ENCODE data around the gene GLOD4.
A peak's percentile ranks its signal among the peaks of the same experiment; 100 is the strongest.
"Not testable (repeated sequence)": the region's sequence is repeated elsewhere in the genome, so short reads cannot be mapped to it uniquely, and the experiment has no call there.

GLOD4 gene, protein sequence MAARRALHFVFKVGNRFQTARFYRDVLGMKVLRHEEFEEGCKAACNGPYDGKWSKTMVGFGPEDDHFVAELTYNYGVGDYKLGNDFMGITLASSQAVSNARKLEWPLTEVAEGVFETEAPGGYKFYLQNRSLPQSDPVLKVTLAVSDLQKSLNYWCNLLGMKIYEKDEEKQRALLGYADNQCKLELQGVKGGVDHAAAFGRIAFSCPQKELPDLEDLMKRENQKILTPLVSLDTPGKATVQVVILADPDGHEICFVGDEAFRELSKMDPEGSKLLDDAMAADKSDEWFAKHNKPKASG

DNA sequence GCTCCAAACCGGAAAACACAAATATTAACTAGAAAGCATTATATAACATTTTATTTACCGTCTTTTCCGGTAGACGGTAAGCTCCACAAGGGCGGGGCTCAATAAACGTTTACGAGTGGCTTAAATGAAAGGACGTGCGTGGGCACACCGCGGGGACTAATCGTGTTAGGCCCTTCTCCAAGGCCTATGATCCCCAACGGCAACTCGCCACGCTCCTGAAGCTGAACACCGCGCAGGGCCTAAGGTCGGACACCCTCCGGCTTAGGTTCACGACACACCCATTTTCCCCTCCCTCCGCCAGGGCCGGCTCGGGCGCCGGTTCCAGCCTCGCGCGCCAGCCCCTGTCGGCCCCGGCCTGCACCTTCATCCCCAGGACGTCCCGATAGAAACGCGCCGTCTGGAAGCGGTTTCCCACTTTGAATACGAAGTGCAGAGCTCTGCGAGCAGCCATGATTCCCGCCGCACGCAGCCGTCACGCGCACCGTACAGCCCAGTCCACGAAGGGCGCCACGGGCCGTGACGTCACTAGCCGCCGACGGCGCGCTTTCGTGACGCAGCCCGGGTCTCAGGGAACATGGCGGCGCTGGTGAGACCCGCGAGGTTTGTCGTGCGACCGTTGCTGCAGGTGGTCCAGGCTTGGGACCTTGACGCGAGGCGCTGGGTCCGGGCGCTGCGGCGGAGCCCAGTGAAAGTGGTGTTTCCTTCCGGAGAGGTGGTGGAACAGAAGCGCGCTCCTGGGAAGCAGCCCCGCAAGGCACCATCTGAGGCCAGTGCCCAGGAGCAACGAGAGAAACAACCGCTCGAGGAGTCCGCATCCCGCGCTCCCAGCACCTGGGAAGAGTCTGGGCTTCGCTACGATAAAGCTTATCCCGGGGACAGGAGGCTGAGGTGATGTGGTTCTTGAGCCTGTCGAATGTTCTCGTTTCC, at the start of gene GLOD4, which contains the start of gene MRM3:
Gene GLOD4, minus strand, starts transcription at position 476 of the 927 bp plus-strand sequence. Its CDS starts 25 bp downstream, at position 451.
Gene MRM3, plus strand, starts transcription at position 549 of the 927 bp plus-strand sequence. Its CDS starts 26 bp downstream, at position 575.
- DNase-seq = peak; percentile 89 to 95

DNA sequence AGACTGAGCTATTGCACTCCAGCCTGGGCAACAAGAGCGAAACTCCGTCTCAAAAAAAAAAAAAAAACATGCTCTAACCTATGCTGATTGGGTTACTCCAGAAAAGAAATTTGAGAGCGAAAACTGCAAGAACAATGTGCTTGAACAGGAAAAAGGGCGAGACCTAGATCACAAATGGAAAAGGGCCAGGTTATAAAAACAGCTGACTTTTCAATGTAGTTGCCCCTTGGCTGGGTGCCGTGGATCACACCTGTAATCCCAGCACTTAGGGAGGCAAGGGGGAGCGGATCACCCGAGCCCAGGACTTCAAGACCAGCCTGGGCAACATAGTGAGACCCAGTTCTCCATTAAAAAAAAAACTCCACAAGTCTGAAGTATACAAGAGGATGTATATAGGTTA, 48.9 kb upstream of the GLOD4 start:
- no peak for DNase-seq

DNA sequence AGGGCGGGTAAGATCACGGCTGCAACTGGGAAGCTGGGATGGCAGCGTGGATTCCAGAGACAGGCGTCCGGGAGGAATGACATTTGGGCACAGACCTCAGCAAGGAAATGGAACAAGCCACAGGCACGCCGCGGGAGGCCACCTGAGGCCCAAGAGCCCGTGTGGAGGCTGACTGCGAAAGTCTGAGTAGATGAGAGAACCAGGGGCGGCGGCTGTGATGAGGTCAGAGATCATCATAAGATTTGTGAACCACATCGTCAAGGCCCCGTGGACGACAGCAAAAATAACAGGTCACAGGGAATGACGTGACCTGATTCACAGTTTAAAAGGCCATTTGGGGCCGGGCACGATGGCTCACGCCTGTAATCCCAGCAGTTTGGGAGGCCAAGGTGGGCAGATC, 48.3 kb upstream of the GLOD4 start:
- DNase-seq = no peak

DNA sequence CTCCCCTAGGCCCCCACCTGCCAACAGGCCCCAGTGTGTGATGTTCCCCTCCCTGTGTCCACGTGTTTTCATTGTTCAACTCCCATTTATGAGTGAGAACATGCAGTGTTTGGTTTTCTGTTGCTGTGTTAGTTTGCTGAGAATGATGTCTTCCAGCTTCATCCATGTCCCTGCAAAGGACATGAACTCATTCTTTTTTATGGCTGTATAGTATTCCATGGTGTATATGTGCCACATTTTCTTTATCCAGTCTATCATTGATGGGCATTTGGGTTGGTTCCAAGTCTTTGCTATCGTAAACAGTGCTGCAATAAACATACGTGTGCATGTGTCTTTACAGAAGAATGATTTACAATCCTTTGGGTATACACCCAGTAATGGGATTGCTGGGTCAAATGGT, 47.5 kb upstream of the GLOD4 start:
- not testable (repeated sequence) for DNase-seq

DNA sequence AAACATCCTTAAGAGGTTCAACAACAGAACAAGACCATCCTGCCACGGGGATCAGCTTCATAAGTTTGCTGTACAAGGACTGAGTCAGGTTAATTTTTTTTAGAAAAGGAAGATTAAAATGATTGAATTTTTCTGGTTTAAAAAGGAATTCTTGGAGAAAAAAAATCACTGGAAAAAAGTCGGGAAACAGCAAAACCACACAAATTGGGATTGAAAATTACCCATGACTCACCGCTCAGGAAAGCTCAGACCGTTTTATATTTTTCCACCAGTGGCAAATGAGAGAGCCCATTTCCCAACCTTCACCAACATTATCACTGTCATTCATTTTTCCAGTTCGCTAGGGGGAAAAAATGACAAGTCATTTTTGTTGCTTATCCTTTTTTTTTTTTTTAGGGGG, 46.7 kb upstream of the GLOD4 start:
- DNase-seq = no peak

DNA sequence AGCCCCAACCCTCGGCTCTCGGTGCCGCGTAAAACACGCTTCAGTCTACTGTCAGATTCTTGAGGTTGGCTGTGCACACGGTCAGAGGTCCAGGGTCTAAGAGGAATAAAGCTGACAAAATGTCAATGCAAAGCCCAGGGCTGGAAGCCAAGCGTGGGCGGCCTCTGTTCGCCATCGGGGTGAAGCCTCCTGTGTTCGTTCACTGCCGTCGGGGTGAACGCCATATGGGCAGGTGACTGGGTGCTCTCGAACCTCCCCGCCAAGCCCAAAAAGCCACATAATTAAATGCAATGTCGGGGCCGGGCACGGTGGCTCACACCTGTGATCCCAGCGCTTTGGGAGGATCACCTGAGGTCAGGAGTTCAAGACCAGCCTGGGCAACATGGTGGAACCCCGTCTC, 44.7 kb upstream of the GLOD4 start:
- no peak for DNase-seq

DNA sequence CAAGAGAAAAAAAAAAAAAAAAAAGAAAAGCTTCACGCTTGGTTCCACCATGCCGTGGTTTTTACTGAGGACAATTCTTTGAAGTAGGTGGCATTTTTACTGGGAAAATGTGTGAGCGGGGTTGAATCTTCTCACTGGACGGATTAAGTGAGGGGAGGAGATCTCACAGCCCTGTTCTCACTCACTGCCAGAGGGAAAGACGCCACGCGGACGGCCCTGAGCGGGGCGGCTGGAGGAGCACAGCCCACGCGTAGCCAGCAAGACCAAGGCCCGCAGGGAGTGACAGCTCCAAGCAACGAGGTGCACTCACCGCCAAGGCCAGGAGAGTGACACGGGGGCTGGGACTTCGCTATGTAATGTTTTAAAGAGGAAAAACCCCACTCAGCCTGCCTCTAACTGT, 43.1 kb upstream of the GLOD4 start:
- no peak for DNase-seq

DNA sequence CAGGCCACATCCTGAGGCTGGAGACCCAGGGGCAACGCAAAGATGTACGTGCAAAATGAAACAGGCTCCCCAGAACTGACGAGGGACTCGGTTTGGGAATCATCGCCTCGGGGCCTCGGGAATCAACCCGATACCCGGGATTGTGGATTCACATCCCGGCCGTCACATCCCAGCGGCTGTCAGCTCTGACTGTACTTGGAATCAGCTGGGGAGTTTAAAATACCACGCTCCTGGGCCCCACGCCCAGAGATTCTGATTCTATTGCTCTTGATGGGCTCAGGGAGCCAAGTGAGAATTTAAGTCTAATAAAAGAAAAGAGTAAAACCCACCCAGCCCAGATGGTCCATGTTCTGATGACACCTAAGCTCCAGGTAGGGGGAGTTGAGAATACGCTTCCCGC, 42.3 kb upstream of the GLOD4 start:
- no peak for DNase-seq

DNA sequence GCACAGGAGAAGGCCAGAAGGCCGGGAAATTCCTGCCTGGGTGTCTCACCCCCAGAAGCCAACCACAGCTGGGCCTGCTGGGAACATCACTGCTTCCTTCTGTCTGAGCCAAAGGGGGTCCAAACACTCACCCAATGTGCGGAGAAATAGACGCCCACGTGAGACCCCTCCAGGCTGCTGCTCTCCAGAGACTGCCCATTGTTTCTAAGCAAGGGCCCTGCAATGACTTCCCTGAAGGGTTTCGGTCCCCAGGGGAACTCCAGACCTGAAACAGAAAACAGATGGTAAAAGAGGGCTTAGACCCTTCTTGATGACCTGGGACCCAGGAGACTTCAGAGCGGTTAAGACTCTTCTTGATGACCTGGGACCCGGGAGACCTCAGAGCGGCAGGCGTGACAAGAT, 41.4 kb upstream of the GLOD4 start:
- DNase-seq = no peak

DNA sequence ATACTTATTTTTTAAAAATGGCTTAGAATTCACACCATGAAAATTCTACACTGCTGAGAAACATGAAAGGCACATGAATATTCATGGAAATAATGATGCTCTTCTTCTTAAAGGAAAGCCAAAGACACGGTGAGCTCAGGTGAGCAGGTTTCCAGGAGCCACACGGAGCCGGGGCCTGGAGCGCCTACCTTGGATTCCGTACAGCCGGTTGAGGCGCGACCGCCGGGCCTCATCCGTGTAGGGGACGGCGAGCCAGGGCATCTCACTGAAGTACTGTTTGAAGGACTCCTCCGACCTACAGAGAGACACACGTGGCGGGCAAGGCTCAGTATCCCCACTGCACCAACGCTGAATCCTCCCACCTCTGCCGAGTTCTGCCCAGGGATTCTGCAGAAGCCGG, 37.2 kb upstream of the GLOD4 start:
- no peak for DNase-seq

DNA sequence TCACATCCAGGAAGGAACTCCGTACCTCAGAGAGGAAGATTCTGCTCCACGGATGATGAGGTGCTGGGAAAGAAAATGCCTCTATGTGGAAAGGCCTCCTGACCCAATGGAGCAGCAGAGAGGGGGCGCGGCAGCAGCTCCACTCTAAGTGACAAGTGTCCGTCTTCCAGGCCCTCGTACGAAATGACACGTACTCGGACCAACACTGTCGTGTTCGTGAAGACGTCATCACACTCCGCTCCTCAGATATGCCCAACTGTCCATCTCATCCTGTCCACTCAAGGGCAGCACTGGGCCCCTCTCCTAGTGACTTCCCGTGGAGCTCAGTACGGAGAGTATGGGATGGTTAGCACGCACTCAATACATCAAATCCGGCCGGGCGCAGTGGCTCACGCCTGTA, 32.3 kb upstream of the GLOD4 start:
- DNase-seq = no peak

DNA sequence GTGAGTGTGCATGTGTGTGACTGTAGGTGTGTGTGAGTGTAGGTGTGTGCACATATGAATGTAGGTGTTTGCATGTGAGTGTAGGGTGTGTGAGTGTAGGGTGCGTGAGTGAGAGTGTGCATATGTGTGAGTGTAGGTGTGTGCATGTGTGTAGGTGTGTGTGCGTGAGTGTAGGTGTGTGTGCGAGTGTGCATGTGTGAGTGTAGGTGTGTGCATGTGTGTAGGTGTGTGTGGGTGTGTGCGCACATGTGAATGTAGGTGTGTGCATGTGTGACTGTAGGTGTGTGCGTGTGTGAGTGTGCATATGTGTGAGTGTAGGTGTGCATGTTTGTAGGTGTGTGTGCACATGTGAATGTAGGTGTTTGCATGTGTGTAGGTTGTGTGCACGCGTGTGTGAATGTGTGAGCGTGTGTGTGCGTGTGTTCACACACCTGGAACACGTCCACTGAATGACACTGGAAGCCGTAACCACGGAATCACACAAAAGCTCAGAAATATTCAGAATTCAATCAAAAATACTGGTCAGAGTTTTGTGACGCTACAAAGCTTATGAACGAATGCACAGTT, 30.6 kb upstream of the GLOD4 start:
- DNase-seq = no peak

DNA sequence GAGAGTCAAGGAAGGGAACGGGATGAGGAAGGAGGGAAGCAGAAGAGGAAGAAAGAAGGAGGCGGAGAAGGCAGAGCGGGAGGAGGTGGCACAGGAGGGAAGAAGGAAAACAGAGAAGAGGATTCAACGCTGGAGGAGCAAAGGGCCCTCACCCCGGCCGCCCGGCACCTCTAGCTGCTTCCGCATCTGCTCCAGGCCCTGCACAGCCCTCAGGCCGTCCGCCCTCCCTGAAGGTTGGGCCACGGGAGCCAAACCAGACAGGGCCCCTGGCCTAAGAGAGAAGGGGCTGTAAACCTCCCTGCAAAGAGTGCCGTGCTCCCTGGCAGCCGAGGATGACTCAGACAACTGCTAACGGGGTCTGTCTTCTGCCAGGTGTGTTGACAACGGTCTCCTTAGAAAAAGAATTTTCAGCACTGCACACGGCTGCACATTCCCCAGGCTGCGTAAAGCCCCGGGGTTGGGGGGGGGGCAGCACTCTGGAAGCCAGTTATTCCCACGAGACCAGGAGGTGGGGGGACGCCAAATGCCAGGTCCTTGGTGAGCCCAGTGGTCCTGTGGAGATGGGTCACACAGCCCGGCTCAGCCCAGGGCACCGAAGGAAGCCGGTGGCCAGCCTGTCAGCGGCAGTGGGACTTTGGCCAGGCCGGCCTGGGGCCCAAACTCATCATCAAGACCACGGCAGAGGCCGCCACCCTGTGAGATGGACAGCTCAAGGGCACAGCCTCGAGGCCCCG, 29.1 kb upstream of the GLOD4 start:
- no peak for DNase-seq

DNA sequence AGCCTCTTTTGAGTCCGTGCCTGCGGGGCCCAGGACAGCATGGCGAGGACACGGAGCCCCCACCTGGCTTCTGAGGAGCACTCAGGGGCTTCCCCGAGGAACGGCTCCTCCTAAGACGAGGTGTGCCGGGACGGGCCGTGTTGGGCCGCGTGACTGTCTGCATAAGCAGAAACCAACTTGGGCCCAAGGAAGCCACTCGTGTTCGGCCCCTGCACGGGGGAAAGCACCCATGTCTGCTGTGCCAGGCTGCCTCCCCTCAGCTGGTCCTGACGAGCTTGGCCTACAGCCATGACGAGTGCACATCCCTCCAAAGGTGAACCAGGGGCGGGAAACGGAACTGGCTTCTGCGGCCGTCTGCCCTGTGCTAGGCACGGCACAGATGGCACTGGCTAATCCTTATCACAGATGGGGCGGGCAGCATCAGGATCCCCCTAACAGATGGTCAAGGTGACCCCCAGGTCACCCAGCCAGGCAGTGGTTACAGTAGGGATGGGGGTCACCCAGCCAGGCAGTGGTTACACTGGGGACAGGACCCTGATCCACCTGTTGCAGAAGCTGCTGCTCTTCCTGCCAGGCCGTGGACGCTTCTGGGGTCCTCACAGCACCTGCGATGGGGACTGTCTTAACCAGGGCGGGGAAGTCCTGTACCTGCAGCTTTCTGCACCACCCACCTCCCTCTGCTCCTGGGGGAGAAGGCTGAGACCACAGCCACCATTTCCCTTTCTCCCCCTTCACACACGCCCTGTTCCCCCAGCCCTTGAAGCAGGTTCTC, 25.6 kb upstream of the GLOD4 start:
- DNase-seq = no peak

DNA sequence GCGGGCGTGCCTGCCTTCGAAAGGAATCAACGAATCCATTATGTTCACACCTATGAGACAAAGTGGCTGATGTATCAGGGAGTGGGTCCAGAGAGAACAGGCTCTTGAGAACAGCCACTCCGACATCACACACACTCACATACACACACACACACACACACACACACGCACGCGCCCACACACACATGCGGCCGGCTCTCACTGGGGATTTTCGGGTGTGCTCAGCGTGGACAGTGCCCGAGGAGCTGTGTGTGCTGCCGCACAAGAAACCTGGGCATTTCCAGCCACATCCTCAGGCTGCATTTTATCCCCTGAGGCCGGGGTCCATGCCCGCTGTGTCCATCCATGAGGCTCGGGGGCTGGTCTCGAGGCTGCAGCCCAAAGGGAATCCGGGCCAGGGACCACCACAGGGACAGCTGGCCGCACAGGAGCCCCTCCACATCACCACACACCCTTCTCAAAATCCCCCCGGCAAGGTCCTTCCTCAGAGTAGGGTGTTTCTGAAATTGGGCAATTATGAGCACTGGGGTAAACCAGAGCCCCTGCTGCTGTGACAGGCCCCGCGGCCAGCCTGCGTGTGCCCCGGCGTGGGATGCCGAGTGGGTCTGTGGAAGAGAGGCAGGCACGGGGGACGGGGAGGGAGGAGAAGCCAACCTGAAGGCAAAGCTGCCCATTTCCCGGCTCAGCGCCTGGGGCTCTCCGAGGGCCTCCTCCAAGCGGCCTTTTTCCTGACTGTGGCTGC, 24.9 kb upstream of the GLOD4 start:
- no peak for DNase-seq

DNA sequence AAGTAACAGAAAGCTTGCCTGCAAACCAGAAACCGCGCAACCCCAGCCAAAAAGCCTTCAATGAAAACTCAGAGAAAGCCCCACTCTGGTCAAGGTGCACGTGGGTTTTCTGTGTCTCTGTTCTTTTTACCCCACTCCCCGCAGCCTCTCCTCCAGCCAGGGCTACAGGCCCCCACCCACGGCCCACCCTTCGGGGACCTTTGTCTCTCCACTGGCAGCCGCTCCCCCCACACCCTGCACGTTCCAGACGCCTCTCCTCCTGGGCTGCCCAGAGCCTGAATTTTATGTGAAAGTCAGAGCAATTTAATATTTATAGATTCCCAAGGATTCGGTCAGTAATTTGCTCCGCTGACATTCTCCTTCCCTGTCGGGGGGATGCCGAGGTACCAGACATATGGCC, 24.3 kb upstream of the GLOD4 start:
- no peak for DNase-seq

DNA sequence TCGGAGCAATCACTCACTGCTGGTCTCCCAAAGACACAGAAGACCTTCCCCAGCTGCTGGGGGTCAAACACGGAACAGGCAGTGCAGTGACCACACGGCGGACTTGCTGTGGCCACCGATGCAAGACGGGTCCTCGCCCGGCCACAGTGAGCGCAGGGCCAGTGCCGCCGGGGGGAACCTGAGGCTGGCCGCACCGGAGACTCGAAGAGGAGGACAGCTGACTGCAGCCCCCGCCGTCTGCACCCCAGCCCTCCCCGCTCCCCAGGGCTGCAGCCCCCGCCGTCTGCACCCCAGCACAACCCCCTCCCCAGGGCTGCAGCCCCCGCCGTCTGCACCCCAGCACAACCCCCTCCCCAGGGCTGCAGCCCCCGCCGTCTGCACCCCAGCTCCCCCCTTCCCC, 23.8 kb upstream of the GLOD4 start:
- not testable (repeated sequence) for DNase-seq

DNA sequence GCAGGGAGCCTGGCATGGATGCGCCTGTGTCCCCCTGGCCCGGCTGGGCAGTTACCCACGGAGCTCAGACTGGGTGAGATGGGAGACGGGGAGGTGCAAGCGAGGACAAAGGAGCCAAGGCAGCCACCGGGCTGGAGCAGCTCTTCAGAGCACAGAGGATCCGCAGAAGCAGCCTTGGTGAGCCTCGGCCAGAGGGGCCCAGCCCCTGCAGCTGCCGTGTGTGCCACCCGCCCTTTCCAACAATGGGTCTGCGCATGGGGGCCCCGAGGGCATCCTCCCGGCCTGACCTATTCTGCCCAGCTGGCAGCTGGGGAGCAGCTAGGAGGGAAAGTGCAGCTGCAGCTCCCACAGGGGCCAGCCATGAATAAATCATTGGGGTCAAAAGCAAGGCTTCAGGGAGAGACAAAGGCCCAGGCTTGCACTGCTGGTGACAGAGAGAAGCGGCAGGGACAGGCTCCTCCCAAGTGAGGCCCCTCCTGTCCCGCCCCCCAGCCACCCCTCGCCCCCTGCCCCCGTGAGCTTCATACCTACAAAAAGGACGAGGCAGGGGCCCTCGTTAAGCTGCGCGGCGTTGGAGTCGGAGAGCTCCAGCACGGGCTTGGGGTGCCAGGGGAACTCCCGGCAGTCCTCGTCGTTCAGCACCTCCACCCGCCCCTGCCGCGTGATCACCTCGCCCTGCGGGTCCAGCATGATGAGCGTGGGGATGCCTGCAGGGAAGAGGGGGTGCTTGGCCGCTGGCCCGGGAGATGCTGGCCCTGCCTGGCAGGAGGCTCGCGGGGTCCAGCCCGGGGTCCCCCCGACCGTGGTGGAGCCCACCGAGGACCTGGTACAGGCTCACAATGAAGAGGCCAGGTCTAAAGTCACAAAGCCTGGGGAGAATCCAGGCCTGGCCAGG, 22.7 kb upstream of the GLOD4 start:
- DNase-seq = no peak

DNA sequence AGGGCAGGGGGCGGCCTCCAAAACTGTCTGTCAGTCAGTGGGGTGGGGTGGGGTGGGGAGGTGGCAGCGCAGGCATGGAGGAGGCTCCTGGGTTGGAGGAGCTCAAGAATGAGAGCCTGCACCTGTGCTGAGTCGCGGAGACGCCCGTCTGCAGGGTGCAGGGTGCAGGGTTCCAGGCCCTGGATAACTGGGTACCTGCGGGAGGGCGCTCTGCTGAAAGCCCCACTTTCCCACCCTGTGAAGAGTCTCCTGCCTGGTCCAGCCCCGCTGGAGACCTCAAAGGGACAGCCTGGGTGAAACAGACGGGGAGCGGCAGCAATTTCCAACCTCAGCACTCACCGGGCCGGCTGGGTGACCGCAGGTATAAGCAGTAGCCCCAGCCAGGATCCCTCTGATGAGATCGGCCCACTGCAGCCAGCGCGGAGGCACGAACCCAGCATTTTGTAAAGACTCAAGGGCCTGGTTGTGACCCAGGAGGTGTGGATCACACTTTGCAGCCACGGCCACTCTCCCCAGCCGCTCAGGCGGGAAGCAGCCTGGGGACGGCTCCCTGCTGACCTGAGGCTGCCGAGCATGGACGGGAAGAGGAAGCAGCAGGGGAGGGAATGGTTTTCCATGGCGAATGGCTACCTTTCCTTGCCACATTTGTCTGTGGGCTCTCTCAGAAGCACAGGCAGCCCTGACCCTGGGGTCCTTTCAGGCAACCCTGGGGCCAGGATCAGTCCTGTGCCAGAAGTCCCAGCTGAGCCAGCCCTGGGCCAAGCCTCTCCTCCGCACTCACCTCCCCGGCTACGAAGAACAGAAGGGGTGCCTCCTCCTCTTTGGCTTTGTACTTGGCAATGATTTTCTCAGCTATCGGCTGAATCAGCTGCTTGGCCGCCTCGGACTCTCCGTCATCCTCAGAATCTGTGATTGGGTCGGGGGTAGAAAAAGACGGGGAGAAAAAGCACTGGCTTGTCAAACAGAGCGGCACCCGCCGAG, 21.1 kb upstream of the GLOD4 start:
- no peak for DNase-seq
